Activated B cell treated with CpG ODN at 0.5 μM for 24 hours (primary cell): ENCODE results near the gene FGF2. TPM values are rescaled to one million over a fixed set of nuclear protein-coding genes. Genes with fewer than 3 reads are reported as not detected.

Experiments used
- ATAC-seq: fragments of 200-7000 bp; cut with Tn5 transposase; one replicate; pipeline ENCODE4 v1.10.0; 2021; ENCODE audit warnings: low read depth, mild to moderate bottlenecking, moderate library complexity
- CTCF ChIA-PET: fragments of 350-600 bp; sonication (Branson Sonifier 250); formaldehyde crosslinking; loops from one replicate; lab custom pipeline; 2021; ENCODE audit warnings: antibody characterized with exemption; lab: Charles Lee
- POLR2A ChIA-PET: fragments of 350-600 bp; sonication (Branson Sonifier 250); formaldehyde crosslinking; loops from one replicate; lab custom pipeline; 2021; ENCODE audit warnings: antibody characterized with exemption; lab: Charles Lee
- DNase-seq: peaks from one replicate; pipeline ENCODE4 v3.0.0; 2022
- H3K27ac Mint-ChIP-seq: one replicate; pipeline ENCODE4 v1.8.0; 2020; ENCODE audit warnings: mixed read lengths
- H3K27me3 Mint-ChIP-seq: one replicate; pipeline ENCODE4 v1.8.0; 2021; ENCODE audit warnings: mixed read lengths
- H3K36me3 Mint-ChIP-seq: one replicate; pipeline ENCODE4 v1.8.0; 2021; ENCODE audit warnings: low read depth, mixed read lengths
- H3K4me1 Mint-ChIP-seq: one replicate; pipeline ENCODE4 v1.8.0; 2021; ENCODE audit warnings: mixed read lengths
- H3K4me3 Mint-ChIP-seq: one replicate; pipeline ENCODE4 v1.8.0; 2020; ENCODE audit warnings: mild to moderate bottlenecking, mixed read lengths
- H3K9me3 Mint-ChIP-seq: one replicate; pipeline ENCODE4 v1.8.0; 2020; ENCODE audit warnings: mixed read lengths
- intact Hi-C: fragments of 100-400 bp; cut with micrococcal nuclease; formaldehyde crosslinking; loops from one replicate; pipeline ENCODE4 v1.15.1; 2024
- total RNA-seq: library from RNA; stranded (reverse); gene quantifications from 2 replicates; pipeline ENCODE4 v1.2.3, GENCODE V29; 2022
- TF ChIP-seq, protein P1 (sequence below): fragments of 200-600 bp; IDR thresholded peaks from one replicate; pipeline ENCODE4 v1.8.0; 2022; ENCODE audit warnings: antibody characterized with exemption, mild to moderate bottlenecking

The FGF2 gene
- total RNA-seq, 1 donor from 2014 or later, result 0.29 TPM

DNA sequence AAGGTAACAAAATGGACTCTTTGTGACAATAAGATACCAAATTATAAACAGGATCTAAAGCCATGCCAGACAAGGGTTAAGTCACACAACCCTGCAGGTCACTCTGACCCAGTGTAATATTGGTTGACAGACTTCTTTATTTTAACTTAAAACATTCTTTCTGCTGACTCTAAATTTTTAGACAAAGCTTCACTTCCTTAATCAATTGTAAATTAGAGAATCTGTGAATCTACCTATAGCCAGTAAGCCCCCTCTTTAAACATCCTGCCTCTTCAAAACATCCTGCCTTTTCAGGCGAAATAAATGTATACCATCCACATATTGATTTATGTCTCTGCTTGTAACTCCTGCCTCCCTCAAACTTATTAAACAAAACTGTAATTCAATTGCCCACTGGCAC is 81.6 kb downstream of the FGF2 start:
- DNase-seq (no peak), ATAC-seq (no peak)
- Mint-ChIP-seq H3K36me3 (peaks cover 1% of the 10 kb centered on the region), H3K4me3 (no peak overlapping the region), H3K27ac (no peak overlapping the region), H3K4me1 (no peaks in the 10 kb centered on the region), H3K27me3 (no peaks in the 10 kb centered on the region), H3K9me3 (no peaks in the 10 kb centered on the region)
- TF ChIP-seq, protein P1, sequence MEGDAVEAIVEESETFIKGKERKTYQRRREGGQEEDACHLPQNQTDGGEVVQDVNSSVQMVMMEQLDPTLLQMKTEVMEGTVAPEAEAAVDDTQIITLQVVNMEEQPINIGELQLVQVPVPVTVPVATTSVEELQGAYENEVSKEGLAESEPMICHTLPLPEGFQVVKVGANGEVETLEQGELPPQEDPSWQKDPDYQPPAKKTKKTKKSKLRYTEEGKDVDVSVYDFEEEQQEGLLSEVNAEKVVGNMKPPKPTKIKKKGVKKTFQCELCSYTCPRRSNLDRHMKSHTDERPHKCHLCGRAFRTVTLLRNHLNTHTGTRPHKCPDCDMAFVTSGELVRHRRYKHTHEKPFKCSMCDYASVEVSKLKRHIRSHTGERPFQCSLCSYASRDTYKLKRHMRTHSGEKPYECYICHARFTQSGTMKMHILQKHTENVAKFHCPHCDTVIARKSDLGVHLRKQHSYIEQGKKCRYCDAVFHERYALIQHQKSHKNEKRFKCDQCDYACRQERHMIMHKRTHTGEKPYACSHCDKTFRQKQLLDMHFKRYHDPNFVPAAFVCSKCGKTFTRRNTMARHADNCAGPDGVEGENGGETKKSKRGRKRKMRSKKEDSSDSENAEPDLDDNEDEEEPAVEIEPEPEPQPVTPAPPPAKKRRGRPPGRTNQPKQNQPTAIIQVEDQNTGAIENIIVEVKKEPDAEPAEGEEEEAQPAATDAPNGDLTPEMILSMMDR, result no peak
- CTCF ChIA-PET, result no interaction called here
- POLR2A ChIA-PET, result no interaction called here
- intact Hi-C loops, result no loop called here

DNA sequence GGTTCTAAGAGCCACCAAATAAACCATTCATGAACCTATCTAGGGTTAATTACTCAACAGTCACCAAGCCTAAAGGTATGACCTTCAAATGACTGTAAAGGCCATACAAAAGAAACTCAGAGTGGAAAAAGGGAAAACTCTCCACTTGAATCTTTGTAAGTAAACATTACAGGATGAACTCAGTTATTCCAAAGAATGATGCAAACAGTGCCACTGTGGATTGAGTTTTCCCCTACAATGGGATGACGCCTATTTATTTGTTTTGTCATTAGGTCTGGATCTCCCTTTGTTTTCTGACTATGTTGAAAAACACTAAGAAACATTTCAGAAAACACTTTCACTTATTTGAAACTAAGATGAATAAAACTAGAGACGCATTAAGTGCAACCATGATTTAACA is 83.1 kb downstream of the FGF2 start:
- no peak for DNase-seq
- peaks cover 1% of the 10 kb centered on the region for H3K36me3 Mint-ChIP-seq
- no peaks in the 10 kb centered on the region for H3K27me3 Mint-ChIP-seq
- CTCF ChIA-PET, result no interaction called here
- H3K4me1 Mint-ChIP-seq, result no peaks in the 10 kb centered on the region
- POLR2A ChIA-PET, result no interaction called here
- H3K9me3 Mint-ChIP-seq, result no peaks in the 10 kb centered on the region
- ATAC-seq, result no peak
- no peak overlapping the region for H3K4me3 Mint-ChIP-seq
- TF ChIP-seq, protein P1, result no peak
- intact Hi-C loops, result no loop called here
- H3K27ac Mint-ChIP-seq, result no peak overlapping the region

DNA sequence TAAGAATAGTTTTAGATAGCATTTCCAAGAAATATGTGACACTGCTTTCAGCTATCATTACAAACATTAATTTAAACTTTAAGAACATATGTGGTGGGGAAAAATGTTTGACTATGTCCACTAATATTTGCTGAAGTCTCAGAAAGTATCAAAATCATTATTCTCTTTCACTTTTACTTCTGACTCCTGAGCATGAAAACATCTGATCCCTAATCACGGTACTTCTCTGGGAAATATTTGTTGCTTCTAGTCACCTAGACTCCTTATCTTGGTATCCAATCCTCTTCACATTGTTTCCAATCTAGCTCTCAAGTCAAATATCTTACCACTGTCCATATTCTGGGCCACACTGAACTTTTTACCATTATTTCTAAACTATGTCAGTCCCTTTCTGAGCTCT is 85.0 kb downstream of the FGF2 start:
- intact Hi-C loops, result no loop called here

DNA sequence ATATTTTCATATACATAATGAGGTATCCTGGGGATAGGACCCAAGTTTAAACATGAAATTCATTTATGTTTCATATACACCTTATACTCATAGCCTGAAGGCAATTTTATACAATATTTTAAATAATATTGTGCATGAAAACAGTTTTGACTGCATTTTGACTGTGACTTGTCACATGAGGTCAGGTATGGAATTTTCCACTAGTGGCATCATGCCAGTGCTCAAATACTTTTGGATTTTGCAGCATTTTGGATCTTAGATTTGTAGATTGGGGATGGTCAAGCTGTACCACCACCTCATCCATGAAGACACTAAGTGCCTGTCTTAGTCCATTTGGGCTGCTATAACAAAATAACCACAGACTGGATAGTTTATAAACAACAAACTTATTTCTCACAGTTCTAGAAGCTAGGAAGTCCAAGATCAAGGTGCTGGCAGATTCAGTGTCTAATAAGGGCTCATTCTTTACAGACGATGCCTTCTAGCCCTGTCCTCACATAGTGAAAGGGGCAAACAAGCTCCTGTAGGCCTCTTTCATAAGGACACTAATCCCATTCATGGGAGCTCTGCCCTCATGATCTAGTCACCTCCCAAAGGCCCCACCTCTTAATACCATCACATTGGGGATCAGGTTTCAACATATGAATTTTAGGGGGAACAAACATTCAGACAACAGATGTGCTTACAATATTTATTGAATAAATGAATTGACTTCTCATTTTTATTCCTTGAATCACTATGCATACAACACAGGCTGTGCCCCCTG is 86.4 kb downstream of the FGF2 start:
- no peaks in the 10 kb centered on the region for H3K36me3 Mint-ChIP-seq
- no peaks in the 10 kb centered on the region for H3K27me3 Mint-ChIP-seq
- TF ChIP-seq, protein P1, result no peak
- H3K4me3 Mint-ChIP-seq, result no peak overlapping the region
- intact Hi-C loops, result no loop called here
- POLR2A ChIA-PET, result no interaction called here
- no peak for DNase-seq
- H3K9me3 Mint-ChIP-seq, result no peaks in the 10 kb centered on the region
- H3K4me1 Mint-ChIP-seq, result no peaks in the 10 kb centered on the region
- no peak for ATAC-seq
- CTCF ChIA-PET, result interaction anchor here (2.3 kb wide), 1 partner anchor 157 kb away, joined by 5 read pairs; no protein-coding TSS in a partner anchor
- H3K27ac Mint-ChIP-seq, result no peak overlapping the region

More for the DNA sequence above, 85.0 kb downstream of the FGF2 start:
- no peaks in the 10 kb centered on the region for H3K36me3 Mint-ChIP-seq
- DNase-seq (no peak), ATAC-seq (no peak)
- H3K27me3 Mint-ChIP-seq, result no peaks in the 10 kb centered on the region
- TF ChIP-seq, protein P1, result no peak
- ChIA-PET CTCF (interaction anchor here (0.8 to 2.3 kb wide), 3 partner anchors 18 to 156 kb away, joined by 3 to 5 read pairs (median 3); no protein-coding TSS in a partner anchor), POLR2A (no interaction called here)
- no peak overlapping the region for H3K27ac Mint-ChIP-seq
- no peak overlapping the region for H3K4me3 Mint-ChIP-seq
- no peaks in the 10 kb centered on the region for H3K9me3 Mint-ChIP-seq
- no peaks in the 10 kb centered on the region for H3K4me1 Mint-ChIP-seq

DNA sequence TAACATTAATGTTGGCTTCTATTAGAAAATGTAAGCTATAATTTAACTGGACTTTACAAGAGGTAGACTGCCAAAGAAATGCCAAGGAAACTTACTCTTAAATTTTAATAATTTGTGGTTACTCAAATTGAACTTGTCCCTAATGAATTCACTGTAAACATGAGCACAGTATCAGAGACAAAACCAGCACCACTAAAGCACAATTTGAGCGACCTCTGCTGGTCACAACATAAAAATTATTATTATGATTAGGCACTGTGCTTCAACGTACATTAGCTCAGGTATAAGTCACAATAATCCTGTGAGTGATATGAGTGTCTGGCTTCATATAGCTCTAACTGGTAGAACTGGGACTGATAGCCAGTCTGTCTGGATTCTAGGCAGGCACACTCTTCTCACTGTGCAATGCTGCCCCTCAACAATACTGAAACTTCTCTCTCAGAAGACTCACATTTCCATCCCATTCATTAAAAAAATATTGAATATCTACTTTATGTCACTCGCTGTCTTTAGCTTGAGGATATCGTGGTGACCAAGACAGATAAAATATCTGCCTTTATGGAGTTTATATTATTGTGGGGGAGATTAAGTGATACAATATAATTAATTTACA is 87.8 kb downstream of the FGF2 start:
- Mint-ChIP-seq H3K4me3 (no peak overlapping the region), H3K27ac (no peak overlapping the region), H3K9me3 (no peaks in the 10 kb centered on the region), H3K36me3 (no peaks in the 10 kb centered on the region), H3K4me1 (no peaks in the 10 kb centered on the region), H3K27me3 (no peaks in the 10 kb centered on the region)
- TF ChIP-seq, protein P1, result no peak
- peak; percentile 54 for ATAC-seq
- ChIA-PET POLR2A (no interaction called here), CTCF (interaction anchor here (0.7 to 1.9 kb wide), 9 partner anchors 11 to 1013 kb away, joined by 3 to 32 read pairs (median 6); partner anchors contain the start of gene BBS12)
- intact Hi-C loops, result loop anchor here (1.0 kb wide), 1 partner anchor 156 kb away; no protein-coding TSS in a partner anchor
- DNase-seq, result no peak
